GM13976 (cell line): ENCODE measurements around the gene SLC35E3.

Source experiments
- DNase-seq: peaks from one replicate; pipeline ENCODE4 v3.0.0; 2012; ENCODE audit warnings: low spot score
- in situ Hi-C: fragments of 300-500 bp; cut with MboI; formaldehyde crosslinking; loops from one replicate; pipeline ENCODE4 v1.12.0; 2022; ENCODE audit warnings: low sequenced_read_pairs, mixed read lengths, inconsistent platforms; ENCODE audit not compliant: unreplicated experiment
- TF ChIP-seq, protein P1 (sequence below): IDR thresholded peaks from 2 replicates; pipeline ENCODE4 v1.5.1; 2012; ENCODE audit warnings: borderline replicate concordance, mild to moderate bottlenecking; ENCODE audit not compliant: insufficient read depth; ENCODE audit errors: extremely low read depth, missing control alignments, control extremely low read depth

SLC35E3 gene

DNA sequence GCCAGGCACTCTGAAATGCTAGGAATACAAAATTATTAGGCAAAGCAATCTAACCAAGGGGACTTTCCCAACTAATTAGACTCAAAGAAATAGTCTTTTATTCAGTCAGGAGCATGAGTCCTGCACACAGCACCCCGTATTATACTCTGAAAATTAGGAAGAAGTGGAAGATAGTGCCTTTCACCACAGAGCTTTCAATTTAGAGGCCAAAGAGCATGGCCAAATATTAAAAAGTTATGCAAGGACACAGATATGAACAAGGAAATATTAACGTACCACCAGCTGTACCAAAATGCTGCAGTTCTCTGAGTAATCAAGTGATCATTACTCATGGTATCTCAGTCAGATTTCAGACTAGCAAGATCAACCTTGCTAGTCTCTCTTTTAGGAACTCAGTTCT, 39.4 kb downstream of the SLC35E3 start:
- in situ Hi-C loops: no loop called here
- DNase-seq: no peak
- TF ChIP-seq, protein P1, sequence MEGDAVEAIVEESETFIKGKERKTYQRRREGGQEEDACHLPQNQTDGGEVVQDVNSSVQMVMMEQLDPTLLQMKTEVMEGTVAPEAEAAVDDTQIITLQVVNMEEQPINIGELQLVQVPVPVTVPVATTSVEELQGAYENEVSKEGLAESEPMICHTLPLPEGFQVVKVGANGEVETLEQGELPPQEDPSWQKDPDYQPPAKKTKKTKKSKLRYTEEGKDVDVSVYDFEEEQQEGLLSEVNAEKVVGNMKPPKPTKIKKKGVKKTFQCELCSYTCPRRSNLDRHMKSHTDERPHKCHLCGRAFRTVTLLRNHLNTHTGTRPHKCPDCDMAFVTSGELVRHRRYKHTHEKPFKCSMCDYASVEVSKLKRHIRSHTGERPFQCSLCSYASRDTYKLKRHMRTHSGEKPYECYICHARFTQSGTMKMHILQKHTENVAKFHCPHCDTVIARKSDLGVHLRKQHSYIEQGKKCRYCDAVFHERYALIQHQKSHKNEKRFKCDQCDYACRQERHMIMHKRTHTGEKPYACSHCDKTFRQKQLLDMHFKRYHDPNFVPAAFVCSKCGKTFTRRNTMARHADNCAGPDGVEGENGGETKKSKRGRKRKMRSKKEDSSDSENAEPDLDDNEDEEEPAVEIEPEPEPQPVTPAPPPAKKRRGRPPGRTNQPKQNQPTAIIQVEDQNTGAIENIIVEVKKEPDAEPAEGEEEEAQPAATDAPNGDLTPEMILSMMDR: no peak

DNA sequence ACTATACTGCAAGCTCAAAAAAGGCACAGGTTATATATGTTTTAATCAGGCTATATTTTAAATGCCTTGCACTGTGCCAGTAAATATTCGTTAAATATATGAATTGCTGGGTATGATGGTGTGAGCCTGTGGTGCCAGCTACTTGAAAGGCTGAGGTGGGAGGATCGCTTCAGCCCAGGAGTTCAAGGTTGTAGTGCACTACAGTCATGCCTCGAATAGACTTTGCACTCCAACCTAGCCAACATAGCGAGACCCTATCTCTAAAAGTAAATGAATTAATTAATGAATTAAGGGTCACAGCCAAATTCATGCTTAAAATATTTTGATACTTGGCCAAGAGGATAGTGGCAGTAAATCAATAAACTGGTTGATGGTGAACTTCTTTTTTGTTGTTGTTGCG, 39.8 kb downstream of the SLC35E3 start:
- TF ChIP-seq, protein P1: no peak
- in situ Hi-C loops: no loop called here
- no peak for DNase-seq

DNA sequence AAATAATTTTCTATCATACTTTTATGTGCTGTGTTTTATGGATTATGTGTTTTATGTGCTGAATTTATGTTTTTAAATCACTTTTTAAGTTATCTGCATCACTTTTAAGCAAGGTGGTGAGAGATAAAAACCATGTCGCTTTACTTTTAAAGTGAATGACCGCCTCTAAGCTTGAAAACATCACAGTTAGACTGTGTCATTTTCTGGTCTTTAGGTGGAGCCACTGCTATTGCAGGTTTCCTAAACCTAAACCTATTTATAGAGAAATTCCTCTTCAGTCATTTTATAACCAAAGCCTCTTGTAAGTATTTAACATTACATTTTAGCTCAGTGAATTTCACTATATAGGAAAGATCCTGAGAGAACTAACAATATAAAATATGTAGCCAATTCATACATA, 41.0 kb downstream of the SLC35E3 start:
- no peak for DNase-seq
- in situ Hi-C loops: no loop called here
- TF ChIP-seq, protein P1: peak; percentile 3

DNA sequence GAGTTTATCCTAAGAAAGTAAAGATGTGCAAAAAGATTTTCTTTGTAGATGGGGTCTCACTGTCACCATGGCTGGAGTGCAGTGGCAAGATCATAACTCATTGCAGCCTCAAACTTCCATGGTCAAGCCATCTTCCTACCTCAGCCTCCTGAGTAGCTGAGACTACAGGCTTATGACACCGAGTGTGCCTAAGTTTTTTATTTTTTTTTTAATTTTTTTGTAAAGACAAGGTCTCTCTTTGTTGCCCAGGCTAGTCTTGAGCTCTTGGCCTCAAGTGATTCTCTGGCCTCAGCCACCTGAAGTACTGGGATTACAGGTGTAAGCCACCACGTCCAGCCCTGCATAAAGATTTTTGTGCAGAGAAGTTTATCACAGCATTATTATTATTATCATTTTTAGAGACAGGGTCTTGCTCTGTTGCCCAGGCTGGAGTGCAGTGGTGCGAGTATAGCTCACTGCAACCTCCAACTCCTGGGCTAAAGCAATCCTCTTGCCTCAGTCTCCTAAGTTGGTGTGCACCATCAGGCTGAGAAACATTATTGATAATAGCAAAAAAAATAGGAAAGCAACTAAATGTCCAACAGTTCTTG, 42.7 kb downstream of the SLC35E3 start:
- in situ Hi-C loops: no loop called here
- TF ChIP-seq, protein P1: no peak
- DNase-seq: no peak

DNA sequence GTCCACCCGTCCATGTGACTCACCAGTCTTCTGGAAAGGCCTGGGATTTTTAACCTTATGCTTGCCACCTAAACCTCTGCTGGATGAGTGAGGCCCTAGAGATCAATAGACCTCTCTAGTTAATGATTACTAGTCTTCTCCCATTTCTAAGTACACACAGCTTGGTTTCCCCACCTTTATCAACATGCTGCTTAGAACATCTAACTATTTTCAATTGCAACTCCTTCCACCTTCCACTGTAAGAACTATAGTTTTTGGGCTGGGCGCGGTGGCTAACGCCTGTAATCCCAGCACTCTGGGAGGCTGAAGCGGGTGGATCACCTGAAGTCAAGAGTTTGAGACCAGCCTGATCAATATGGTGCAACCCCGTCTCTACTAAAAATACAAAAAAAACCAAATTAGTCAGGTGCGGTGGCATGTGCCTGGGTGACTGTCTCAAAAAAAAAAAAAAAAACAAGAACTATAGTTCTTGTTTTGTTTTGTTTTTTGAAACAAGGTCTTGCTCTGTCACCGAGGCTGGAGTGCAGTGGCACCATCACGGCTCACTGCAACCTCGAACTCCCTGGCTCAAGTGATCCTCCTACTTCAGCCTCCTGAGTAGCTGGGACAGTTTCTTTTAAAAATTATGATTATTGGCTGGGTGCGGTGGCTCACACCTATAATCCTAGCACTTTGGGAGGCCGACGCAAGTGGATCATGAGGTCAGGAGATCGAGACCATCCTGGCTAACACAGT, 43.3 kb downstream of the SLC35E3 start:
- in situ Hi-C loops: no loop called here

DNA sequence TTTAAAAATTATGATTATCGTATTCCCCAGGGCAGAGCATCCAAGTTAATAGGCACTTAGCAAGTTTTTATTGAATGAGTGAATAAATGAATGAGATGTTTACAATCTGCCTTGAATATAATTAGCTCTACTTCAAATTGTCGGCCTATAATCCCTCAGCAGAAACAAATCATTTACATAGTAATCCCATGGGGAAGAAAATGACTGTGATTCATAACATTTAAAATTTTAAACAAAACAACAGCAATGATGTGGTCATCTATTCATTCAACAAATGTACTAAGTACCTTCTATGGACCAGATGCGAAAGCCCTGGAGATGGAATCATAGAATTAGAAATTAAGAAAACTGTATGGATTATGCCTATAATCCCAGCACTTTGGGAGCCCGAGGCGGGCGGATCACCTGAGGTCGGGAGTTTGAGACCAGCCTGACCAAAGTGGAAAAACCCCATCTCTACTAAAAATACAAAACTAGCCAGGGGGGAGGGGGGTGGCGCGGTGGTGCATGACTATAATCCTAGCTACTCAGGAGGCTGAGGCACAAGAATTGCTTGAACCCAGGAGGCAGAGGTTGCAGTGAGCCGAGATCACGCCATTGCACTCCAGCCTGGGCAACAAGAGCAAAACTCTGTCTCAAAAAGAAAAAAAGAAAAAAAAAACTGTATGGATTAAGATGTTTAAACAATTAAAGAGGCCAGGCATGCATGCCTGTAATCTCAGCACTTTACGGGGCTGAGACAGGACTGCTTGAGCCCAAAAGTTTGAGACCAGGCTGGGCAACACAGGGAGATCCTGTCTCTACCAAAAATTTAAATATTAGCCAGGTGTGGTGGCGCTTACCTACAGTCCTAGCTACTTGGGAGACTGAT, 44.3 kb downstream of the SLC35E3 start:
- TF ChIP-seq, protein P1: no peak
- DNase-seq: no peak
- in situ Hi-C loops: no loop called here

More for the DNA sequence above, 43.3 kb downstream of the SLC35E3 start:
- no peak for DNase-seq
- TF ChIP-seq, protein P1: no peak
